Measurements from ENCODE around the gene FAM72A.
"Not testable (repeated sequence)": the region's sequence is repeated elsewhere in the genome, so short reads cannot be mapped to it uniquely, and the experiment has no call there.

The FAM72A gene

GRCh38 chr1:206202789-206203363 lies at the start of gene FAM72A:
FAM72A (minus strand) TSS chr1:206202839; CDS start chr1:206202025, 814 bp downstream.
- peak; percentile 100 for DNase-seq

- DNase-seq, result not testable (repeated sequence)
Observed at GRCh38 chr1:206250953-206251681, 48.5 kb upstream of the FAM72A start.

GRCh38 chr1:206246129-206246886 lies 43.7 kb upstream of the FAM72A start:
- not testable (repeated sequence) for DNase-seq

- not testable (repeated sequence) for DNase-seq
Observed at GRCh38 chr1:206245479-206245878, 42.8 kb upstream of the FAM72A start.

GRCh38 chr1:206243335-206243734 lies 40.7 kb upstream of the FAM72A start:
- peak; percentile 8 to 62 for DNase-seq

GRCh38 chr1:206240288-206240687 lies 37.6 kb upstream of the FAM72A start:
- peak in 1 of 2 donors; percentile 40 for DNase-seq

GRCh38 chr1:206235190-206235589 lies 32.6 kb upstream of the FAM72A start:
- not testable (repeated sequence) for DNase-seq

GRCh38 chr1:206234189-206234916 lies 31.7 kb upstream of the FAM72A start:
- not testable (repeated sequence) for DNase-seq

GRCh38 chr1:206232970-206233645 lies 30.5 kb upstream of the FAM72A start:
- not testable (repeated sequence) for DNase-seq

GRCh38 chr1:206231989-206232388 lies 29.4 kb upstream of the FAM72A start:
- DNase-seq, result not testable (repeated sequence)

- DNase-seq, result not testable (repeated sequence)
Observed at GRCh38 chr1:206229286-206229685, 26.6 kb upstream of the FAM72A start.

- not testable (repeated sequence) for DNase-seq
Observed at GRCh38 chr1:206226886-206227285, 24.2 kb upstream of the FAM72A start.

GRCh38 chr1:206225386-206225785 lies 22.7 kb upstream of the FAM72A start:
- not testable (repeated sequence) for DNase-seq

GRCh38 chr1:206224190-206224776 lies 21.6 kb upstream of the FAM72A start:
- DNase-seq, result not testable (repeated sequence)

- DNase-seq, result not testable (repeated sequence)
Observed at GRCh38 chr1:206221585-206221984, 18.9 kb upstream of the FAM72A start.

- DNase-seq, result peak in 1 of 2 donors; percentile 26
Observed at GRCh38 chr1:206220332-206221000, 17.8 kb upstream of the FAM72A start.

- DNase-seq, result not testable (repeated sequence)
Observed at GRCh38 chr1:206219514-206220331, 17.1 kb upstream of the FAM72A start.

- DNase-seq, result not testable (repeated sequence)
Observed at GRCh38 chr1:206218765-206219164, 16.1 kb upstream of the FAM72A start.

- DNase-seq, result not testable (repeated sequence)
Observed at GRCh38 chr1:206218285-206218684, 15.6 kb upstream of the FAM72A start.

Measured in CD4-positive, alpha-beta T cell treated with Interleukin-1 beta for 1 hour (primary cell).